GM12878 (cell line): ENCODE results near the gene MCM9.

Experiments
- CREB1 ChIP-seq: IDR thresholded peaks from 2 replicates; pipeline ENCODE4 v1.6.1; 2012; ENCODE audit warnings: low read depth, mild to moderate bottlenecking, inconsistent platforms
- POLR2A ChIP-seq: IDR thresholded peaks from 2 replicates; pipeline ENCODE4 v1.6.1; 2011; ENCODE audit warnings: low read depth, mild to moderate bottlenecking, low read length
- SIN3A ChIP-seq: IDR thresholded peaks from 2 replicates; pipeline ENCODE4 v1.6.1; 2012; ENCODE audit warnings: low read depth, low read length, improper control_type of control experiment
- ZBTB33 ChIP-seq: fragments of 450-650 bp; IDR thresholded peaks from 2 replicates; pipeline ENCODE4 v1.6.1; 2017; ENCODE audit warnings: mild to moderate bottlenecking

DNA sequence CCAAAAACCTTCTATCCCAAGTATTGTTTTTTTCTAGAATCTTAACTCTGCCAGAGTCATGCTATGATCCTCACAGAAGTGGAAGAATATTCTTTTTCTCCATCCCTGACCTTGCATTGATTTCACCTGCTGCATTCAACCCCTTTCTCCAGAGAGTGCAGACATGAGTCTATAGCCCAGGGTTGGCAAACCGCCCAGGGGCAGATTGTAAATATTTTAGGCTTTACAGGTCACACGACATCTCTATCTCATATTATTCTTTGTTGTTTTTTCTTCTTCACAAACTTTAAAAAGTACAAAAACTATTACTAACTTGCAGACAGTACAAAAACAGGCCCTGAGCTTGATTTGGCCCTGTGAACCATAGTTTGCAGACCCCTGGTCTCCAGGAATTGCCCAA lies 153.1 kb downstream of the MCM9 start:
- TF ChIP-seq ZBTB33 (no peak), CREB1 (no peak), SIN3A (no peak), POLR2A (no peak)
